HG03432 (cell line): ENCODE data around the gene RNFT2.

Experiments
- ATAC-seq: cut with Tn5 transposase; IDR thresholded peaks from one replicate; pipeline ENCODE4 v1.9.1; 2021; ENCODE audit warnings: mild to moderate bottlenecking, moderate library complexity; ENCODE audit not compliant: unreplicated experiment

The RNFT2 gene

GRCh38 chr12:116709768-116710167, 28.3 kb upstream of the RNFT2 start:
- ATAC-seq: no peak

- ATAC-seq: no peak
Measured at GRCh38 chr12:116710370-116711150, 27.6 kb upstream of the RNFT2 start.

- ATAC-seq: no peak
Measured at GRCh38 chr12:116712458-116713303, 25.4 kb upstream of the RNFT2 start.

GRCh38 chr12:116713527-116713926, 24.6 kb upstream of the RNFT2 start:
- no peak for ATAC-seq

- ATAC-seq: no peak
Measured at GRCh38 chr12:116714175-116714574, 23.9 kb upstream of the RNFT2 start.

- ATAC-seq: no peak
Measured at GRCh38 chr12:116717466-116718437, 20.4 kb upstream of the RNFT2 start.

- no peak for ATAC-seq
Measured at GRCh38 chr12:116718655-116719454, 19.3 kb upstream of the RNFT2 start.

GRCh38 chr12:116719731-116720528, 18.2 kb upstream of the RNFT2 start:
- no peak for ATAC-seq

- ATAC-seq: no peak
Measured at GRCh38 chr12:116722245-116722644, 15.9 kb upstream of the RNFT2 start.

- ATAC-seq: no peak
Measured at GRCh38 chr12:116726694-116727093, 11.4 kb upstream of the RNFT2 start.

- no peak for ATAC-seq
Measured at GRCh38 chr12:116727261-116727660, 10.9 kb upstream of the RNFT2 start.

GRCh38 chr12:116727891-116728290, 10.2 kb upstream of the RNFT2 start:
- no peak for ATAC-seq

- no peak for ATAC-seq
Measured at GRCh38 chr12:116731801-116732200, 6.3 kb upstream of the RNFT2 start.

- ATAC-seq: no peak
Measured at GRCh38 chr12:116734156-116734768, 3.9 kb upstream of the RNFT2 start.

GRCh38 chr12:116735084-116735483, 3.0 kb upstream of the RNFT2 start:
- ATAC-seq: no peak

- ATAC-seq: no peak
Measured at GRCh38 chr12:116735951-116736599, 2.0 kb upstream of the RNFT2 start.

GRCh38 chr12:116736962-116737773, 947 bp upstream of the RNFT2 start:
- ATAC-seq: no peak
